CD1c-positive myeloid dendritic cell (primary cell): ENCODE results near the gene SLITRK5.

ENCODE experiments used
- DNase-seq: peaks from one replicate; pipeline ENCODE4 v3.0.0-alpha.2; 2016; ENCODE audit errors: extremely low spot score

Gene SLITRK5, protein sequence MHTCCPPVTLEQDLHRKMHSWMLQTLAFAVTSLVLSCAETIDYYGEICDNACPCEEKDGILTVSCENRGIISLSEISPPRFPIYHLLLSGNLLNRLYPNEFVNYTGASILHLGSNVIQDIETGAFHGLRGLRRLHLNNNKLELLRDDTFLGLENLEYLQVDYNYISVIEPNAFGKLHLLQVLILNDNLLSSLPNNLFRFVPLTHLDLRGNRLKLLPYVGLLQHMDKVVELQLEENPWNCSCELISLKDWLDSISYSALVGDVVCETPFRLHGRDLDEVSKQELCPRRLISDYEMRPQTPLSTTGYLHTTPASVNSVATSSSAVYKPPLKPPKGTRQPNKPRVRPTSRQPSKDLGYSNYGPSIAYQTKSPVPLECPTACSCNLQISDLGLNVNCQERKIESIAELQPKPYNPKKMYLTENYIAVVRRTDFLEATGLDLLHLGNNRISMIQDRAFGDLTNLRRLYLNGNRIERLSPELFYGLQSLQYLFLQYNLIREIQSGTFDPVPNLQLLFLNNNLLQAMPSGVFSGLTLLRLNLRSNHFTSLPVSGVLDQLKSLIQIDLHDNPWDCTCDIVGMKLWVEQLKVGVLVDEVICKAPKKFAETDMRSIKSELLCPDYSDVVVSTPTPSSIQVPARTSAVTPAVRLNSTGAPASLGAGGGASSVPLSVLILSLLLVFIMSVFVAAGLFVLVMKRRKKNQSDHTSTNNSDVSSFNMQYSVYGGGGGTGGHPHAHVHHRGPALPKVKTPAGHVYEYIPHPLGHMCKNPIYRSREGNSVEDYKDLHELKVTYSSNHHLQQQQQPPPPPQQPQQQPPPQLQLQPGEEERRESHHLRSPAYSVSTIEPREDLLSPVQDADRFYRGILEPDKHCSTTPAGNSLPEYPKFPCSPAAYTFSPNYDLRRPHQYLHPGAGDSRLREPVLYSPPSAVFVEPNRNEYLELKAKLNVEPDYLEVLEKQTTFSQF

DNA sequence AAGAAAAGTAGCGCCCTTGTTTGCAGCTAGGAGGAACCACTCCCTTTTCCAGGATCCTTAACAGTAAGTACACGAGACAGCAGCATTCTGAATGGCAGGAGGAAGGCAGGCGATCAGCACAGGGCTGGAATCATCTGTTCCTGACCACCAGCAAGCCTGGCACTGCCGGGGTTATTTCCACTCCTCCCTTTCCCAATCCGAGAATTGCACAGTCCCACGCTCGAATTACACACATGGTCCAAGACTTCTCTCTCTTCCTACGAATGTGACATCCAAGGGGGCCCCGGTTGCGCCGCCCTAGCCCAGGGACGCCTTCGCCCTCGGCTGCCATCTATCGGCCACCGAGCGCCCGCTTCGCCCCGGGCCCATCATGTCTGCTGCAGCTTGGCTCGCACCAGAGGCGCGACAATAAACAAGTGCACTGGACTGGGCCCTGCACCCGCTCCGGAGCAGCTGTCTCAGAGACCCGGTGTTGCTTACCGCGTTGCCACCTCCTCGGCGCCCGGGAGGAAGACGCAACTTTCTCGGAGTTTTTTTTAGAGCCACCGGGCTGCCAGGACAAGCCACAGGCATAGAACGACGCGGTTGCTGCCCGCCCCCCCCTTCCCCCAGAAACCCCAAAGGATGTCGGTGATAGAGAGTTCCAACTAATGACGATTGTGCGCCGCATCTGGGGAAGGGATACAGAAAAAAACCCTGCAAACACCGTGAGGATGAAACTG lies at the start of gene SLITRK5:
TSS of gene SLITRK5 (plus strand) at position 341 of the 722 bp plus-strand sequence. CDS start 4,018 bp downstream, outside the sequence.
- DNase-seq, result peak; percentile 75

DNA sequence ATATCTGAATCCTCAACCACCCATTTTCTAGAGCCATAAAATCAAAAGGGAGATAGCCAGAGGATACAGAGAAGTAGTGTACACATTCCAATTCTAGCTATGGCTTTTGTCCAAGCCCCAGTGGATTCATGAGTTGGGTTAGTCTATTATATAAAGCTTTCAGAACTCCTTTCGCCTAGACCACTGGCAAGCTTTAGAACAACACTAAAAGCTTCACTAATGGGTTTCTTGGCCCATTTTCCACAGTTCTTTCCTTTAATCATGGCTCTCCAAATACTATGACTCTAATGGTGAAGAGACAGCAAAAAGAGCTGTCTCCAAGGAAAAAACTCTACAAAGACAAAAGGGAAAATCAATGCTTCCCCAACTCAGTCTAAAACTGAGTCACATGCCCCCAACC lies 48.2 kb upstream of the SLITRK5 start:
- no peak for DNase-seq

DNA sequence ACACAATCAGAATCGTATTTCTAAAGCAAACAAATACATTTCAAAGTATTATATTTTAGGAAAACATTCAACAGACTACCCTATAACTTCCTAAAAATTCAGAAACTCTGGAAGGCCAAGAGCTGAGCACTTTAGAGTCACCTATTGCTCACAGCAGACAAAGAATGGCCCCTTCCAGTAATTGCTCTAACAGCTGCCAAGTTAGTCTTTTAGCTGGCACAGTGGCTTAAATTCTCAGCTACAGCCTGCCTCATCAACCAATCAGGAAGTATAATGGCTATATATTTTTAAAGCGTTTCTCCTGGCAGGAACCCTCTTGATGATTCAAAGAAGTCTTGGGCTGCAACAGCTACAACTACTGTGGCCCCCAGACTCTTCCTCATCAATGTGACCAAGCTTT lies 14.9 kb upstream of the SLITRK5 start:
- DNase-seq, result no peak

DNA sequence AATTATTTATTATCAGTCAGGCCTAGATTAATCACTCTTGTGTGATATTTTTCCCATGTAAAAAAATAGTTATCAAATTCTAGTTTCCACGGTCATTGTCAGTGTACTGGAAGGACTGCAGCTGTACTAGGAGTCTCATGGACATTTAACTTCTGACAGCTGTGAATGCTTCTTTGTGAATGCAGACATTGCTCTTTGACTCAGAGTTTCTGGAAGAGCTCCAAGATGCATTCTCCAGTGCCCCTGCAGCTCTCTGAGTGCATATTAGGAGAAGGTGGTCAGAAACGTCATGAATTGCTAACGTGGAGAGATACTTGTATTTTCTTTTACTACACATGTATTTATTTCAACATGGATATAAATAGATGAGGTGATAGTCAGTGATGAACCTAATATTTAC lies 9.7 kb upstream of the SLITRK5 start:
- DNase-seq, result no peak

DNA sequence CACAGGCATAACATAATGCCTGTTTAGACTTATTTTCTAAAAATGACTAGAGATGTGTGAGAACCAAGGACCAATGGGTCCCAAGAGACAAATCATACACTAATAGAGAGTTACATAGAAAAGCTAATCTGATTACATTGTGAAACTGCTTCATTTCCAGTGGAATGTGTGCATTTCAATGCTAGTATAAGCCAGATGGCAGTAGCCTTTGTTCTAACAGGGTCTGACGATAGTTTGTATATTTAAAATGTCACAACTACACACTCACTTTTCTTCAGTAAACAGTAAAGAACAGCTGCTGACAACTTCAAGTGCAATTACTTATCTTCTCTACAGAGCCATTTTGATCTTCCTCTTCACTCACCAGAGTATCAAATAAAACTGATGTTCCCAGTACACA lies 4.3 kb upstream of the SLITRK5 start:
- no peak for DNase-seq

DNA sequence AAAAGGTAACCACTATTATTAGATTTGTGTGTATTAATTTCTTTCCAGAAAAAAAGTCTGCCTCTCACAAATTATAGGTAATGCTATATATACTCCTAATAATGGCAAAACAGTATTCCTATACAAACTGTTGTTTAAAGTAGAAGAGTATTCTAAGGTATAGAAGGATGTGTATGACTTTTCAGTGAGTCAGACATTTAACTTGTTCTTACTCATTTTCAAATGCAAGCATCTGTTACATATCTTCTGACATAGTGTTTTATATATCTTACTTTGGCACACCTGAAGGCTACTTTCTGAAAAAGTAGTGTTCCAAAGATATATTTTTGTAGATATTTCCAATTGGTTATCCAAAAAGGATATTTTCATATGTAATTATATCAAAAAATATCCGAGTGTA lies 3.5 kb upstream of the SLITRK5 start:
- no peak for DNase-seq

DNA sequence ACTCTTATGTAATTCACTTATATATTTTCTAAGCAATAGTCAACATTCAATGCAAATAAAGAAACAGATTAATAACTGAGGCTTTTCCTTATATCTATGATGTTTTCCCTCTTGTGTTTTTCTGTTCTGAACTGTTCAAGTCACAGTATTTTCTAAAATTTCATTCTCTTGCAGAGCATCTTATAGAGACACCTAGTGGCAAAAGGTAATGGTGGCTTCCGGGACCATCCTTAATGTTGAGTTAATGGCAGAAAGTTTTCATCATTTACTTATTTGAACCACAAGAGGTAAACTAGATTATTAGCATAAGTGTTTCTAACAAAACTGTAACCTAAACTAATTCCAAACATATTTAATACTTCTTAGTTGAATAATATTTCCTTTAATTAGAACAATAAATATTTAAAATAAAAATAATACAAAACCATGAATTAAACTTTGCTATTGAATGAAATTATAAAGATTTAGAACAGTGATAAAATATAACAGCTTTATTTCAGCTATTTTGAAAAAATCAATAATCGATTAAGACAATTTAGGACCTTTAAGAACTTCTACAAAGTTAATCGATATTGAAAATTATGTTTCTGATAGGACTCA lies 1.7 kb upstream of the SLITRK5 start:
- no peak for DNase-seq

DNA sequence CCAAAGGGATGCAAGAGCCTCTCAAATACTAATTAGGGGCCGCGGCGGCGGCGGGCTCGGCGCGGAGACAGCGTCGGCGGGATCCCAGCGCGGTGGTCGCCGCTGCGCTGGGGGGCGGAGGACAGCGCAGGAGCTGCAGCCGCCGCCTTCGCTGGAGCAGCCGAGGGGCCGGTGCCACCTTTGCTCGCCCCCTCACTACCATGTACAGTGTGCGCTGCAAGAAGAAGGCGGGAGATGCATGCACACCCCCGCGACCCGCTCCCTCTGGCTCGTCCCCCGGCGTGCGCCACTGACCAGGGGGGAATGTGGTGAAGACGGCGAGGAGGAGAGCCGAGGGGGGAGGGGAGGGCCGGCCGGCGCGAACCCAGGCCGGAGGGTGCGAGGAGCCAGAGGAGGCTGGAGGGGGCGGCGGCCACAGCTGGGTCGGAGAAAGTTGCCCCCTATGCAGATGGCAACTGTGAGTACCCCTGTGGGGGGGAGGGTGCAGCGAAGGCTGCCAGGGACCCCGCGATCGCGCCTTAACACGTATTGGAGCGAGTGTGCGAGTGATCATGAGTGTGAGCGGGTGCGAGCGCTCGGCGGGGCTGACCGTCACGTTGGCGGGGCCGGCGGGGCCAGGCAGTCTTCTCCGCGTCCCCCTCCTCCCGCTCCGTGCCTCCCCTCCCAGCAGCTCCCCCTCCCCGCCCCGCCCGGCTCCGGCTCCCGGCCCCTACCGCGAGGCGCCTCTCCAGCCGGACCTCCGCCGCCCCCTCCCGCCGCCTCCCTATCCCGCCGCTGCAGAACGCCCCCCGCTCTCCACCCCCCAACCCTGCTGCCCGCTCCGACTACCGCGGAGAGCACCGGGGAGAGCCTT lies 808 bp downstream of the SLITRK5 start:
- DNase-seq, result no peak

DNA sequence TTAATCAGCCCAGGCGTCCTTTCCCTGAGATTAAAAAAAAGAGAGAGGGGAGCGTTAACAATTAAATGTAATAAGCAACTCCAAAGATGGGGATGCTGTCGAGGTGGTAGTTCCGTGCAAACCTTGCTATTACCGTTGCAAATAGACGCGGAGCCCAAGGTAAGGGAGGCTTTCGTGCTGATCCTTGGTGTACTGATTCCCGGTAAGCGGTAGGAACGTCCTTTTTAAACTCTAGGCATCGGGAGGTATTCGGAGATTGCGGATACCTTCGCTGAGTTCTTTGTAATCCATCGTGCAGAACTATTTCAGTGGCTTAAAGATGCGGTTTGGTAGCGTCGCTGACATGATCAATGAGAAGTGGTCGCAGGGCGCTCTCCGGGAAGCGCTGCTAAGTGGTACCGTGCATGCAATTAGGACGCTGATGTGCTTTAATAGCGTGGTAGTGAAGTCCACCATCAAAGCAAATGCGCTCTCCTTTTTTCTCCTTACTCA lies 3.1 kb downstream of the SLITRK5 start:
- DNase-seq, result no peak

DNA sequence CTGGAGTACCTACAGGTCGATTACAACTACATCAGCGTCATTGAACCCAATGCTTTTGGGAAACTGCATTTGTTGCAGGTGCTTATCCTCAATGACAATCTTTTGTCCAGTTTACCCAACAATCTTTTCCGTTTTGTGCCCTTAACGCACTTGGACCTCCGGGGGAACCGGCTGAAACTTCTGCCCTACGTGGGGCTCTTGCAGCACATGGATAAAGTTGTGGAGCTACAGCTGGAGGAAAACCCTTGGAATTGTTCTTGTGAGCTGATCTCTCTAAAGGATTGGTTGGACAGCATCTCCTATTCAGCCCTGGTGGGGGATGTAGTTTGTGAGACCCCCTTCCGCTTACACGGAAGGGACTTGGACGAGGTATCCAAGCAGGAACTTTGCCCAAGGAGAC lies 4.7 kb downstream of the SLITRK5 start:
- DNase-seq, result no peak

DNA sequence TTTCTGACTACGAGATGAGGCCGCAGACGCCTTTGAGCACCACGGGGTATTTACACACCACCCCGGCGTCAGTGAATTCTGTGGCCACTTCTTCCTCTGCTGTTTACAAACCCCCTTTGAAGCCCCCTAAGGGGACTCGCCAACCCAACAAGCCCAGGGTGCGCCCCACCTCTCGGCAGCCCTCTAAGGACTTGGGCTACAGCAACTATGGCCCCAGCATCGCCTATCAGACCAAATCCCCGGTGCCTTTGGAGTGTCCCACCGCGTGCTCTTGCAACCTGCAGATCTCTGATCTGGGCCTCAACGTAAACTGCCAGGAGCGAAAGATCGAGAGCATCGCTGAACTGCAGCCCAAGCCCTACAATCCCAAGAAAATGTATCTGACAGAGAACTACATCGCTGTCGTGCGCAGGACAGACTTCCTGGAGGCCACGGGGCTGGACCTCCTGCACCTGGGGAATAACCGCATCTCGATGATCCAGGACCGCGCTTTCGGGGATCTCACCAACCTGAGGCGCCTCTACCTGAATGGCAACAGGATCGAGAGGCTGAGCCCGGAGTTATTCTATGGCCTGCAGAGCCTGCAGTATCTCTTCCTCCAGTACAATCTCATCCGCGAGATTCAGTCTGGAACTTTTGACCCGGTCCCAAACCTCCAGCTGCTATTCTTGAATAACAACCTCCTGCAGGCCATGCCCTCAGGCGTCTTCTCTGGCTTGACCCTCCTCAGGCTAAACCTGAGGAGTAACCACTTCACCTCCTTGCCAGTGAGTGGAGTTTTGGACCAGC lies 5.3 kb downstream of the SLITRK5 start:
- no peak for DNase-seq

DNA sequence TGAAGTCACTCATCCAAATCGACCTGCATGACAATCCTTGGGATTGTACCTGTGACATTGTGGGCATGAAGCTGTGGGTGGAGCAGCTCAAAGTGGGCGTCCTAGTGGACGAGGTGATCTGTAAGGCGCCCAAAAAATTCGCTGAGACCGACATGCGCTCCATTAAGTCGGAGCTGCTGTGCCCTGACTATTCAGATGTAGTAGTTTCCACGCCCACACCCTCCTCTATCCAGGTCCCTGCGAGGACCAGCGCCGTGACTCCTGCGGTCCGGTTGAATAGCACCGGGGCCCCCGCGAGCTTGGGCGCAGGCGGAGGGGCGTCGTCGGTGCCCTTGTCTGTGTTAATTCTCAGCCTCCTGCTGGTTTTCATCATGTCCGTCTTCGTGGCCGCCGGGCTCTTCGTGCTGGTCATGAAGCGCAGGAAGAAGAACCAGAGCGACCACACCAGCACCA lies 5.9 kb downstream of the SLITRK5 start:
- no peak for DNase-seq

DNA sequence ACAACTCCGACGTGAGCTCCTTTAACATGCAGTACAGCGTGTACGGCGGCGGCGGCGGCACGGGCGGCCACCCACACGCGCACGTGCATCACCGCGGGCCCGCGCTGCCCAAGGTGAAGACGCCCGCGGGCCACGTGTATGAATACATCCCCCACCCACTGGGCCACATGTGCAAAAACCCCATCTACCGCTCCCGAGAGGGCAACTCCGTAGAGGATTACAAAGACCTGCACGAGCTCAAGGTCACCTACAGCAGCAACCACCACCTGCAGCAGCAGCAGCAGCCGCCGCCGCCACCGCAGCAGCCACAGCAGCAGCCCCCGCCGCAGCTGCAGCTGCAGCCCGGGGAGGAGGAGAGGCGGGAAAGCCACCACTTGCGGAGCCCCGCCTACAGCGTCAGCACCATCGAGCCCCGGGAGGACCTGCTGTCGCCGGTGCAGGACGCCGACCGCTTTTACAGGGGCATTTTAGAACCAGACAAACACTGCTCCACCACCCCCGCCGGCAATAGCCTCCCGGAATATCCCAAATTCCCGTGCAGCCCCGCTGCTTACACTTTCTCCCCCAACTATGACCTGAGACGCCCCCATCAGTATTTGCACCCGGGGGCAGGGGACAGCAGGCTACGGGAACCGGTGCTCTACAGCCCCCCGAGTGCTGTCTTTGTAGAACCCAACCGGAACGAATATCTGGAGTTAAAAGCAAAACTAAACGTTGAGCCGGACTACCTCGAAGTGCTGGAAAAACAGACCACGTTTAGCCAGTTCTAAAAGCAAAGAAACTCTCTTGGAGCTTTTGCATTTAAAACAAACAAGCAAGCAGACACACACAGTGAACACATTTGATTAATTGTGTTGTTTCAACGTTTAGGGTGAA lies 6.6 kb downstream of the SLITRK5 start:
- no peak for DNase-seq

DNA sequence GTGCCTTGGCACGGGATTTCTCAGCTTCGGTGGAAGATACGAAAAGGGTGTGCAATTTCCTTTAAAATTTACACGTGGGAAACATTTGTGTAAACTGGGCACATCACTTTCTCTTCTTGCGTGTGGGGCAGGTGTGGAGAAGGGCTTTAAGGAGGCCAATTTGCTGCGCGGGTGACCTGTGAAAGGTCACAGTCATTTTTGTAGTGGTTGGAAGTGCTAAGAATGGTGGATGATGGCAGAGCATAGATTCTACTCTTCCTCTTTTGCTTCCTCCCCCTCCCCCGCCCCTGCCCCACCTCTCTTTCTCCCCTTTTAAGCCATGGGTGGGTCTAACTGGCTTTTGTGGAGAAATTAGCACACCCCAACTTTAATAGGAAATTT lies 7.2 kb downstream of the SLITRK5 start:
- no peak for DNase-seq

DNA sequence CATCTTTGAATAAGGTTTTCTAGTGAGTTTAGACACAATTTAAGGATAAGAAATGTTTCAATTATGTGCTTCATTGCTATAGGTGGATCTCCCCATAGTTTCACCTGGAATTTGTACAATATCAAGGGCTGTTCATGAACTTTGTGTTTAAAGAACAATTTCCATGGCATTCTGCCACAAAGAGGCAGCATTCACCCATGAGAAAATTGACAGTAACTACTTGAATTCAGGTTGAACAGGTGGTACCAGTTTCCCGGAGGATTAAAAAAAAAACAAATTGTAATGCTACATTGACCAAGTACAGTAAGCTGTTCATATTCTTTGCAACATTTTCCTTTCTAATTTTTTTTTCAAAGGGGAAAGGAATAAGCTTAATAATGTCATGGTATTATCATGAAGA lies 9.1 kb downstream of the SLITRK5 start:
- DNase-seq, result no peak

DNA sequence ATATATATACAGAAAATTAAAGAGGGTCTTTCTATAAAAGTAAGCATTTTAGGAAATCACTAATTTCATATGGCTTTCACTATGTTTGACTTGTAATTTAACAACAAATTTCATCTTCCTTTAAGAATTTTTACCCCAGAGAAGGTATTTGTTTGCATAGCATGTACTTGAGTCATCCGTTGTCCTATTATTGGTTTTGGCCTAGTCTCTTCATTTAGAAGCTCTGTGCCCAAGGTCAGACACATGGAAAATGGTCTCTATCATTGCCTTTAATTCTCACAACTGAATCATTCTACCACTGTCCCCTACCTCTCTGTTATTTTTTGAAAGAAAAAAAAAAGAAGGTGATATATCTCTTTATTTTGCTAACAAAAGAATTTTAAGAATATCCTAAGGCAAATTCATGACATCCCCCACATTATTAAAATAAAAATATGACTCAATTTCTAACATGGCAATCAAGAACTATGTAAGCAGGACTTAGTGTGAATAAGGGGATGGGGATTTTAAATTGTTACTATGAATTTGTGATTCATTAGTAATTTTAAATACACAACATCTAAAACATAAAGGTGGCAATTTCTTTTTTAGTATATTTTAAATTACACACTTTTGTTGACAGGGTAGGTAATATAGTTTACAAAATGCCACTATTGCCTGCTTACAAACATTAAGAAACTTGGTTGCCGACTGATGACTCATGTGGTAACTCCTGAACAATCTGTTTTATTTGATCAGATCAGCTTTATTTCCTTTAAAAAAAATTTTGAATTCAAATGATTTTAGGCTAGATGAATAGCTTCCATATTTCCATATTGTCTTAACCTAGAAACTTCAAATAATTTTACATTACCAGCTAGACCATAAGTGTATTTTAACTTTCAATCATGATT lies 13.9 kb downstream of the SLITRK5 start:
- no peak for DNase-seq

DNA sequence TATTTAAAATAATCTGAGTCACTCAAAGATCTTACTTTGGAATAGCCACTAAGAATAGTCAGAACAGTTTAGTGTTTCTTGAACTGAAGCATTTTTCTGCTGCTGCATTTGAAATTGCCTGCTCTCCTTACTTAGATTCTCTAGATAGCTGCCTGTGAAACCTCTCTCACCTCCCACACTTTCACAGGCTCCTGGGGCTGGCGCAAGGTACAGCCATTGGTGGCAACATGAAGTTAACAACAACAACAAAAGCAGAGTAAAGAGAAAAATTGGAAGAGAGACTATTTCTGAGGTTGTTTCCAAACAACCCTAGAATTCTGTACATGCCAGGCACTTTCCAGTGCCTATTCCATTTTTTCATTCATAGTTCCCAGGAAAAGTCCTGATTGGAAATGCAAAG lies 25.3 kb downstream of the SLITRK5 start:
- no peak for DNase-seq

DNA sequence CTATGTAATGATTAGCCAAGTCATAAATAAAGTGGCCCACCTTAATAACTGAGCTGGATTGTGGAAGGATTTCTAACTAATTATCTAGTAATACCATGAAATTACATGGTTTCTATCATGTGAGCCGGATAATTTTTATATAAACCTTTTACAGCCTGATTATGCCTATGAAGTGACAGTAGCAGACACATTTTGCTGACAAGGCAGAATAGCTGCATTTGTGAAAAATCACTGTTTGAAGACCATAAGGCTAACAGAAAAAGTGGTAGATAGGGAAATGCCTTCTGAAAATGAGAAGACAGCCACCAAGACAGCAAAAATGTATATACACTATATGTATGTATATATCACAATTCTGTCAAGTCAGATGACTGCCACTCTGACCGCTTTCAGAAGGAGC lies 27.1 kb downstream of the SLITRK5 start:
- DNase-seq, result no peak
